Measurements from ENCODE around the gene MED15. TPM values are rescaled to one million over a fixed set of nuclear protein-coding genes. Genes with fewer than 3 reads are reported as not detected.
A peak's percentile ranks its signal among the peaks of the same experiment; 100 is the strongest.

The MED15 gene
- total RNA-seq, 3 donors from 2014 or later (not counting 1 experiment from before 2014, with no cell fraction given) = 269 to 291 (median 270) TPM

DNA sequence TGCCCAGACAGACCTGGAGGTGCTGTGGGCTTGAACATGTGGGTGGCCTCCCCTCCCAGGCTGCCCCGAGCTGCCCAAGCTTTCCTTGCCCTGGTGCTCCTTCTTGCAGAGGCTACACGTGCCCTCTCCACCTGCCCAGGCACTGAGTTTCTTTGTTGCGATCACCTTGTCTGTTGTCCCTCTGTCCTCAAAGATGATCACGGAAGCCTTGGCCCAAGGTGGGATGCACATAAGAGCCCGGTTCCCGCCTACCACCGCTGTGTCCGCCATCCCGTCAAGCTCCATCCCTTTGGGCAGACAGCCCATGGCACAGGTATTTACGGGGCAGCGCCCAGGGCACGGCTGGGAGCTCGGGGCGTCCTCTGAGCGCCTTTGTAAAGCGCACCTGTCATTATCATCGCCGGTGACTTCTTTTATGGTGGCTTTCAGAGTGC, 67.5 kb downstream of the MED15 start:
- Mint-ChIP-seq H3K27me3 (ENCODE audit: low read depth in 2 of 2) (no peaks in the 10 kb centered on the region), H3K4me3 (no peak overlapping the region)
- TF ChIP-seq, protein P1, sequence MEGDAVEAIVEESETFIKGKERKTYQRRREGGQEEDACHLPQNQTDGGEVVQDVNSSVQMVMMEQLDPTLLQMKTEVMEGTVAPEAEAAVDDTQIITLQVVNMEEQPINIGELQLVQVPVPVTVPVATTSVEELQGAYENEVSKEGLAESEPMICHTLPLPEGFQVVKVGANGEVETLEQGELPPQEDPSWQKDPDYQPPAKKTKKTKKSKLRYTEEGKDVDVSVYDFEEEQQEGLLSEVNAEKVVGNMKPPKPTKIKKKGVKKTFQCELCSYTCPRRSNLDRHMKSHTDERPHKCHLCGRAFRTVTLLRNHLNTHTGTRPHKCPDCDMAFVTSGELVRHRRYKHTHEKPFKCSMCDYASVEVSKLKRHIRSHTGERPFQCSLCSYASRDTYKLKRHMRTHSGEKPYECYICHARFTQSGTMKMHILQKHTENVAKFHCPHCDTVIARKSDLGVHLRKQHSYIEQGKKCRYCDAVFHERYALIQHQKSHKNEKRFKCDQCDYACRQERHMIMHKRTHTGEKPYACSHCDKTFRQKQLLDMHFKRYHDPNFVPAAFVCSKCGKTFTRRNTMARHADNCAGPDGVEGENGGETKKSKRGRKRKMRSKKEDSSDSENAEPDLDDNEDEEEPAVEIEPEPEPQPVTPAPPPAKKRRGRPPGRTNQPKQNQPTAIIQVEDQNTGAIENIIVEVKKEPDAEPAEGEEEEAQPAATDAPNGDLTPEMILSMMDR (IDR thresholded peaks at IDR 0.05) = no peak

DNA sequence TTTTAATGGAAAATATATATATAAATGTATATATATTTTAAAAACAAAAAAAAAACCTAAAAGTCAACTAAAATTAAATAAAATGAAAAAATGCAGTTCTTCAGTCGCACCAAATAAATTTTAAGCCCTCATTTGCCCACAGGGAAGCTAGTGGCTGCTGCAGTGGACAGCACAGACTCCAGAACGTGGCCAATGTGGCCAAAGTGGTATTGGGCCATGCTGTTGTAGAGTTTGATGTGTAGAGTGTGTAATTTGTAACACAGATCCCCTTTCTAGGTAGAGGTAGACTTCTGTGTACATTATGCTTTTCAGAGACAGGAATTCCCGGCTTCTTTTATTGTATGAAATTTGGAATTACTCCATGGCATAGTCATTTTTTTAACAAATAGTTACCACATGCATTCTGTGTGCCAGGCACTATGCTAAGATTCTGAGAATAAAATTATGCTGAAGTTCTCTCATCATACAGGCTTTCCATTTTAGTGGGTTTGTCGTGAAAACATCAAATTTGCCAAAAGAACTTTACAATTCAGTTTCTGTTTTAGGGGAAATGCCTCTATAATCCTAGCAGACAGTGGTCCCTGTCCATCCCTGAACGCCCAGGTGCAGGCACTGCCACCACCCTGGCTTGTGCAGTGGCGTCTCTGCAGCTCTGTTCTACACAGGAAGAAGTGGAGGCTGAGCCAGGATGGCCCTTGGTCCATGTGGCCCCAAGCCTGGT, 68.5 kb downstream of the MED15 start:
- TF ChIP-seq, protein P1 (IDR thresholded peaks at IDR 0.05) = no peak
- Mint-ChIP-seq H3K27me3 (ENCODE audit: low read depth in 2 of 2) (no peaks in the 10 kb centered on the region), H3K9me3 (no peaks in the 10 kb centered on the region), H3K4me3 (peak overlapping the region; percentile 61), H3K36me3 (no peaks in the 10 kb centered on the region), H3K27ac (peak overlapping the region; percentile 94 to 97), H3K4me1 (peaks cover 69 to 86% of the 10 kb centered on the region in 2 donors)
- peak overlapping the region; percentile 24 for H3K27ac ChIP-seq (ENCODE audit: low read length)
- H3K36me3 ChIP-seq (ENCODE audit: control insufficient read depth, insufficient read depth, low read length) = peaks cover 74% of the 10 kb centered on the region
- H3K9me3 ChIP-seq (ENCODE audit: control insufficient read depth, insufficient read depth, low read length) = no peaks in the 10 kb centered on the region
- intact Hi-C loops (cut with micrococcal nuclease) = no loop called here
- H3K4me1 ChIP-seq (ENCODE audit: control insufficient read depth, insufficient read depth, low read length) = peaks cover 83% of the 10 kb centered on the region
- ATAC-seq (no peak), DNase-seq (no peak)
- WGBS (ENCODE audit: insufficient coverage) = 76% methylated on average over 5 of the region's 6 CpGs
- no peak overlapping the region for H3K4me3 ChIP-seq (ENCODE audit: low read length)
- no peaks in the 10 kb centered on the region for H3K27me3 ChIP-seq (ENCODE audit: control insufficient read depth, insufficient read depth, low read length)

More for the DNA sequence above, 67.5 kb downstream of the MED15 start:
- Histone ChIP-seq H3K9me3 (ENCODE audit: control insufficient read depth, insufficient read depth, low read length) (no peaks in the 10 kb centered on the region), H3K27me3 (ENCODE audit: control insufficient read depth, insufficient read depth, low read length) (no peaks in the 10 kb centered on the region), H3K4me3 (ENCODE audit: low read length) (no peak overlapping the region), H3K36me3 (ENCODE audit: control insufficient read depth, insufficient read depth, low read length) (peaks cover 74% of the 10 kb centered on the region), H3K4me1 (ENCODE audit: control insufficient read depth, insufficient read depth, low read length) (peaks cover 83% of the 10 kb centered on the region), H3K27ac (ENCODE audit: low read length) (no peak overlapping the region)
- ATAC-seq (no peak), DNase-seq (no peak)
- Mint-ChIP-seq H3K9me3 (no peaks in the 10 kb centered on the region), H3K36me3 (no peaks in the 10 kb centered on the region), H3K4me1 (peaks cover 69 to 86% of the 10 kb centered on the region in 2 donors), H3K27ac (peak overlapping the region; percentile 49 to 94)
- WGBS (ENCODE audit: insufficient coverage) = 88% methylated on average over 18 of the region's 18 CpGs
- intact Hi-C loops (cut with micrococcal nuclease) = no loop called here

DNA sequence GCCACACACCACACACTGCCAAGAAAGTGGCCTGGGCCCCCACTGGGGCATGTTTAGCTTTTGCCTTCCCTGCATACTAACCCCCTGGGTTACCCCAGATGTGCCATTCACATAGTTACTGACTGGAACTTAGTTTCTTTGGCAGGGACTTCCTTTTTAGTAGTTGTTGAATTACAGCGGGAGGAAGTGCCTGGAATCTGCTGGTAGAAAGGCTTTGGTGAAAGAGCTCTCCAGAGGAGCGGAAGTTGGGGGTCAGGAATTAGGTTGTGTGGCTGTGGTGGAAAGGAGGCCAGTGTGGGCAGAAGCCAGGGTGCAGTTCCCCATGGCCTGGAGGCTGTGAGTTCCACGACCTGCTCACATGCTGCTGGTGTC, 69.0 kb downstream of the MED15 start:
- DNase-seq = no peak
- no peaks in the 10 kb centered on the region for H3K9me3 Mint-ChIP-seq
- H3K27ac ChIP-seq (ENCODE audit: low read length) = peak overlapping the region; percentile 24
- peaks cover 71% of the 10 kb centered on the region for H3K36me3 ChIP-seq (ENCODE audit: control insufficient read depth, insufficient read depth, low read length)
- peak overlapping the region; percentile 94 to 97 for H3K27ac Mint-ChIP-seq
- no peaks in the 10 kb centered on the region for H3K27me3 Mint-ChIP-seq (ENCODE audit: low read depth in 2 of 2)
- ATAC-seq = no peak
- H3K4me3 ChIP-seq (ENCODE audit: low read length) = no peak overlapping the region
- WGBS (ENCODE audit: insufficient coverage) = 70% methylated on average over 3 of the region's 3 CpGs
- peaks cover 65 to 86% of the 10 kb centered on the region in 2 donors for H3K4me1 Mint-ChIP-seq
- H3K4me1 ChIP-seq (ENCODE audit: control insufficient read depth, insufficient read depth, low read length) = peaks cover 83% of the 10 kb centered on the region
- peak overlapping the region; percentile 61 for H3K4me3 Mint-ChIP-seq
- no peaks in the 10 kb centered on the region for H3K27me3 ChIP-seq (ENCODE audit: control insufficient read depth, insufficient read depth, low read length)
- TF ChIP-seq, protein P1 (IDR thresholded peaks at IDR 0.05) = no peak
- H3K9me3 ChIP-seq (ENCODE audit: control insufficient read depth, insufficient read depth, low read length) = no peaks in the 10 kb centered on the region
- no peaks in the 10 kb centered on the region for H3K36me3 Mint-ChIP-seq
- intact Hi-C loops (cut with micrococcal nuclease) = no loop called here
